GM12801 (cell line): Measurements from ENCODE around the gene SRP9.

ENCODE experiments used
- CTCF ChIP-seq: IDR thresholded peaks from one replicate; pipeline ENCODE4 v1.5.1; 2011; ENCODE audit warnings: control low read depth; ENCODE audit not compliant: insufficient read length; ENCODE audit errors: extremely low read depth

SRP9 gene

GRCh38 chr1:225828706-225829345, 51.2 kb downstream of the SRP9 start:
- TF ChIP-seq CTCF, result no peak

DNA sequence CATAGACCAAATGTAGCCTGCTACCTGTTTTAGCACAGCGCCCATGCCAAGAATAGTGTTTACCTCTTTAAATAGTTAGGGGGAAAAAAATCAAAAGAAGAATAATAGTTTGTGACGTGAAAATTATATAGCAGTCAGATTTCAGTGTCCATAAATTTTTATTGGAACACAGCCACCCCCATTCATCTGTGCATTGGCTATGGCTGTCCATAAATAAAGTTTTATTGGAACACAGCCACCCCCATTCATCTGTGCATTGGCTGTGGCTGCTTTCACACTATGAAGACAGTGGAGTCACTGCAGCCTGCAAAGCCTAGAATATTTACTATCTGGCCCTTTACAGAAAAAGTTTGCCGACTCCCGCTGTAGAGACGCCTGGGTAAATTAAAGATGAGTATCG, 53.2 kb downstream of the SRP9 start:
- no peak for TF ChIP-seq CTCF

GRCh38 chr1:225834417-225835329, 57.0 kb downstream of the SRP9 start:
- no peak for TF ChIP-seq CTCF

- TF ChIP-seq CTCF, result no peak
Measured at GRCh38 chr1:225835856-225836255, 58.2 kb downstream of the SRP9 start.

GRCh38 chr1:225838793-225839192, 61.2 kb downstream of the SRP9 start:
- no peak for TF ChIP-seq CTCF
